NT2/D1 (cell line): ENCODE measurements around the gene CXADR.

Experiments used
- DNase-seq: peaks from one replicate; pipeline ENCODE4 v3.0.0-alpha.2; 2011; ENCODE audit warnings: low read depth, low spot score
- H3K27me3 ChIP-seq: 2 replicates; pipeline ENCODE4 v1.6.0; 2011; ENCODE audit warnings: mild to moderate bottlenecking; ENCODE audit not compliant: insufficient read length, insufficient read depth
- H3K36me3 ChIP-seq: 2 replicates; pipeline ENCODE4 v1.6.1; 2011; ENCODE audit warnings: mild to moderate bottlenecking, low read length, mixed read lengths; ENCODE audit not compliant: insufficient read depth, insufficient read length
- H3K4me1 ChIP-seq: 2 replicates; pipeline ENCODE4 v1.5.1; 2011; ENCODE audit not compliant: insufficient read depth, insufficient read length
- H3K4me3 ChIP-seq: 2 replicates; pipeline ENCODE4 v1.5.1; 2011; ENCODE audit warnings: low read depth; ENCODE audit not compliant: insufficient read length
- H3K9ac ChIP-seq: 2 replicates; pipeline ENCODE4 v1.6.0; 2011; ENCODE audit warnings: low read depth; ENCODE audit not compliant: insufficient read length
- H3K9me3 ChIP-seq: 2 replicates; pipeline ENCODE4 v1.5.1; 2011; ENCODE audit warnings: mild to moderate bottlenecking, low read length; ENCODE audit not compliant: insufficient read depth
- SUZ12 ChIP-seq: IDR thresholded peaks from 2 replicates; pipeline ENCODE4 v1.6.1; 2011; ENCODE audit not compliant: insufficient read length, insufficient read depth; ENCODE audit errors: extremely low read depth
- YY1 ChIP-seq: IDR thresholded peaks from 2 replicates; pipeline ENCODE4 v1.6.1; 2011; ENCODE audit not compliant: insufficient read length, insufficient read depth
- ZNF274 ChIP-seq: IDR thresholded peaks from 2 replicates; pipeline ENCODE4 v1.6.1; 2011; ENCODE audit warnings: mild to moderate bottlenecking, low read depth, low read length

Gene CXADR

DNA sequence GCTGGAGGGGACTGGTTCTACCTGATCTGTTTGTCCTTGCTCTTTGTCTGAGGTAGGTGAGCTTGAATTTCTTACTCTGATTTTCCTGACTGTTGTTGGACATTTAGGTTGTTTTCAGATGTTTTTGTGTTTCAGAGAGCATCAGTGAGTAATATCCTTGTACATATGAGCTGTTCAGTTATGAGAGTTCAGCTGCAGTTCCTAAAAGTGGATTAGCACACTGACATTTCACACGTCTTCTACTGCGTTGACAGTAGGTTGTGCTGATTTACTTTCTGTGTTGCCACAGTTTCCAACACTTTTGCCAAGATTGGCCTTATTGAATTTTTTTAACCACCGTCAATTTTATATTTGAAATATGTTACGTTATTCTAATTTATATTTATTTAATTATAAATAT is 27.7 kb downstream of the CXADR start:
- Histone ChIP-seq H3K27me3 (no peaks in the 10 kb centered on the region), H3K36me3 (peaks cover 12% of the 10 kb centered on the region), H3K9ac (no peak overlapping the region), H3K4me1 (no peaks in the 10 kb centered on the region), H3K9me3 (peaks cover 14% of the 10 kb centered on the region; the same call in 1 of the 2 replicates), H3K4me3 (no peak overlapping the region)
- TF ChIP-seq SUZ12 (no peak), ZNF274 (no peak), YY1 (no peak)
- no peak for DNase-seq

DNA sequence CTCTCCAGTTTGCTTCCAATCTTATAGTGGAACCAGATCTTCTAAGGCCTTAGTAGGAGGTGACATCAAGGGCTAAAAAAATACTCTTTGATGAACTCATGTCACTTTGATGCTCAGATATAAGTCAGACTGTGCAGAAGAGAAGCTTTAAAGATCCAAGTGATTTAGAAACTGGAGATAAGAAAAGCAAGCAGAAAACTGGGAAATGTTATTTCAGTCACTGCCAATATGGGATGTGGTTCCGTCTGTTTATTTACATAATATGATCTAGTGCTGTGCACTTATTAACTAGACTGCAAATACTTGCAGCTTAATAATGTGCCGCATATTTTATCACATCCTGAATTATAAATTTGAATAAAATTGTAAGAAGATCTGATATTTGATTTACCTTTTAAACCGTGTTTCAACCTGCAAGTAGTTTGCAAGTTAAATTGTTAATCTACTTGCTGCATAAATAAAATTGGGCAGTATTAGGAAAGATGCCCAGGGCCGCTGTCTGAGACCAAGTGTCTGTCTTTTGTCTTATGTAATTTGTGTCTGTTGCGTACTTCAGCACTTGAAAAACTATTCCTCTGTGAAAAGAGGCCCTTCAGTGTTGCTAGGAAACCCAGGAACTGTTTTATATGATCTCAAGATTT is 29.6 kb downstream of the CXADR start:
- no peak for TF ChIP-seq SUZ12
- TF ChIP-seq YY1, result no peak
- TF ChIP-seq ZNF274, result no peak
- Histone ChIP-seq H3K4me1 (no peaks in the 10 kb centered on the region), H3K36me3 (peaks cover 12% of the 10 kb centered on the region), H3K9me3 (peaks cover 14% of the 10 kb centered on the region; the same call in 1 of the 2 replicates), H3K4me3 (no peak overlapping the region), H3K27me3 (no peaks in the 10 kb centered on the region), H3K9ac (no peak overlapping the region)
- no peak for DNase-seq

- Histone ChIP-seq H3K4me1 (no peaks in the 10 kb centered on the region), H3K36me3 (peaks cover 29% of the 10 kb centered on the region), H3K9ac (no peak overlapping the region), H3K9me3 (0 out of 2 replicates have a peak, but pooled peaks cover under 1% of the 10 kb centered on the region), H3K4me3 (no peak overlapping the region), H3K27me3 (no peaks in the 10 kb centered on the region)
- DNase-seq, result no peak
- no peak for TF ChIP-seq ZNF274
- TF ChIP-seq YY1, result no peak
- TF ChIP-seq SUZ12, result no peak
These were observed 32.2 kb downstream of the CXADR start for GRCh38 chr21:17545007-17545406.

DNA sequence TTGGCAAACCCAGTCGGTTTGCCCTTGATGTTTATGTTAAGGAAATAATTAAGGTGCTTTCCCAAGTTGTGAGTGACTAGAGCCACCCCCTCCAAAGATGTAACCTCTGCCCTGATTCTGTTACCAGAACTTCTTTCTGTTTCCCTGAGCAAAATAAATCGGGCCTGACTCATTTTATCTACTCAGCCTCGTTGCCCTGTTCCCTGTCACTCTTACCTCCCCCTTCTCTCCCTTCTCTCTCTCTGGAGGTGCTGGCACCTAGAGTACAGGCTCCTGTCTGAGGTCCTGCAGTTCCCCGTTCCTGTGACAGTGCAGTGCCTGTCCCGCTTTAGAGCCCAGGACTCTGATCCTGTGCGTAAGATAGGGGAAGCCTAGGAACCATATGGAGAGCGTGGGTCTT is 35.4 kb downstream of the CXADR start:
- no peaks in the 10 kb centered on the region for H3K27me3 ChIP-seq
- DNase-seq, result no peak
- no peak overlapping the region for H3K9ac ChIP-seq
- no peaks in the 10 kb centered on the region for H3K9me3 ChIP-seq
- peaks cover 45% of the 10 kb centered on the region for H3K36me3 ChIP-seq
- TF ChIP-seq SUZ12 (no peak), YY1 (no peak), ZNF274 (no peak)
- no peak overlapping the region for H3K4me3 ChIP-seq
- H3K4me1 ChIP-seq, result no peaks in the 10 kb centered on the region

- no peak overlapping the region for H3K9ac ChIP-seq
- no peak for DNase-seq
- H3K9me3 ChIP-seq, result no peaks in the 10 kb centered on the region
- H3K36me3 ChIP-seq, result peaks cover 60% of the 10 kb centered on the region
- no peaks in the 10 kb centered on the region for H3K4me1 ChIP-seq
- no peak for TF ChIP-seq YY1
- no peak for TF ChIP-seq SUZ12
- no peak for TF ChIP-seq ZNF274
- H3K27me3 ChIP-seq, result no peaks in the 10 kb centered on the region
- H3K4me3 ChIP-seq, result no peak overlapping the region
These were observed 37.9 kb downstream of the CXADR start for GRCh38 chr21:17550671-17551308.

- Histone ChIP-seq H3K9ac (no peak overlapping the region), H3K4me1 (no peaks in the 10 kb centered on the region), H3K4me3 (no peak overlapping the region), H3K9me3 (no peaks in the 10 kb centered on the region), H3K27me3 (no peaks in the 10 kb centered on the region), H3K36me3 (peaks cover 57% of the 10 kb centered on the region)
- no peak for DNase-seq
- TF ChIP-seq SUZ12 (no peak), ZNF274 (no peak), YY1 (no peak)
These were observed 39.6 kb downstream of the CXADR start for GRCh38 chr21:17552410-17552809.

- TF ChIP-seq SUZ12 (no peak), ZNF274 (no peak), YY1 (no peak)
- no peaks in the 10 kb centered on the region for H3K4me1 ChIP-seq
- H3K9me3 ChIP-seq, result no peaks in the 10 kb centered on the region
- no peak overlapping the region for H3K9ac ChIP-seq
- H3K36me3 ChIP-seq, result peaks cover 54% of the 10 kb centered on the region
- H3K4me3 ChIP-seq, result no peak overlapping the region
- no peaks in the 10 kb centered on the region for H3K27me3 ChIP-seq
- no peak for DNase-seq
These were observed 41.3 kb downstream of the CXADR start for GRCh38 chr21:17554120-17554519.
